IMR-90 (cell line): ENCODE measurements around the gene NRL. TPM values are rescaled to one million over a fixed set of nuclear protein-coding genes. Genes with fewer than 3 reads are reported as not detected.

Experiments used
- ATAC-seq: fragments of 200-7000 bp; cut with Tn5 transposase; 2 replicates; pipeline ENCODE4 v1.9.1; 2020; ENCODE audit warnings: low read depth, mild to moderate bottlenecking, moderate library complexity
- BruUV-seq: library from RNA; stranded (reverse); fragments of 400-500 nt; replicated peaks from 2 replicates; lab custom pipeline; 2021; lab: Mats Ljungman, UMichigan
- CTCF ChIA-PET: fragments of 300-600 bp; formaldehyde crosslinking; extraction: SDS; loops from one replicate; lab custom pipeline; 2021; ENCODE audit warnings: antibody characterized with exemption; lab: Yijun Ruan, JAX
- POLR2A ChIA-PET: fragments of 300-600 bp; sonication (Branson Sonifier 250); formaldehyde crosslinking; loops from one replicate; lab custom pipeline; 2022; ENCODE audit warnings: antibody characterized with exemption; ENCODE audit not compliant: unreplicated experiment; lab: Charles Lee
- DNase-seq: peaks from one replicate; pipeline ENCODE4 v3.0.0; 2013
- H2AFZ ChIP-seq: replicated peaks from 2 replicates; pipeline ENCODE3; 2013; ENCODE audit warnings: low read length, mild to moderate bottlenecking; ENCODE audit not compliant: poor library complexity
- H2AK5ac ChIP-seq: 2 replicates; pipeline ENCODE4 v1.6.1; 2013; ENCODE audit warnings: low read depth, low read length, inconsistent platforms
- H2AK9ac ChIP-seq: replicated peaks from 2 replicates; pipeline ENCODE3; 2013; ENCODE audit warnings: mild to moderate bottlenecking, low read depth, low read length, moderate library complexity; ENCODE audit not compliant: poor library complexity
- H2BK120ac ChIP-seq: 2 replicates; pipeline ENCODE4 v1.6.1; 2013; ENCODE audit warnings: low read depth, low read length, inconsistent platforms
- H2BK15ac ChIP-seq: 3 replicates; pipeline ENCODE4 v1.6.1; 2013; ENCODE audit warnings: low read depth, low read length, inconsistent platforms
- H2BK20ac ChIP-seq: 2 replicates; pipeline ENCODE4 v1.6.1; 2013; ENCODE audit warnings: low read depth, mild to moderate bottlenecking, inconsistent platforms, low read length, moderate library complexity
- H2BK5ac ChIP-seq: 2 replicates; pipeline ENCODE4 v1.6.1; 2013; ENCODE audit warnings: mild to moderate bottlenecking, low read depth, low read length, inconsistent platforms; ENCODE audit not compliant: poor library complexity, severe bottlenecking
- H3K14ac ChIP-seq: replicated peaks from 2 replicates; pipeline ENCODE4 v1.6.1; 2013; ENCODE audit warnings: low read depth, low read length, inconsistent platforms
- H3K18ac ChIP-seq: 2 replicates; pipeline ENCODE4 v1.6.1; 2013; ENCODE audit warnings: low read depth, low read length, control low read depth
- H3K23ac ChIP-seq: 2 replicates; pipeline ENCODE4 v1.6.1; 2013; ENCODE audit warnings: low read depth, low read length, inconsistent platforms
- H3K27ac ChIP-seq: 2 replicates; pipeline ENCODE4 v1.5.1; 2013; ENCODE audit warnings: mild to moderate bottlenecking, control low read depth, low read length; ENCODE audit not compliant: insufficient read depth
- H3K27me3 ChIP-seq: 2 replicates; pipeline ENCODE4 v1.6.1; 2013; ENCODE audit warnings: low read length; ENCODE audit not compliant: control insufficient read depth, insufficient read depth
- H3K36me3 ChIP-seq: 2 replicates; pipeline ENCODE4 v1.6.1; 2013; ENCODE audit warnings: low read length, mixed read lengths; ENCODE audit not compliant: control insufficient read depth, insufficient read depth
- H3K4ac ChIP-seq: 2 replicates; pipeline ENCODE4 v1.6.1; 2013; ENCODE audit warnings: low read depth, low read length, inconsistent platforms
- H3K4me1 ChIP-seq: 2 replicates; pipeline ENCODE4 v1.6.1; 2013; ENCODE audit warnings: low read length, mixed read lengths; ENCODE audit not compliant: control insufficient read depth, insufficient read depth
- H3K4me2 ChIP-seq: 2 replicates; pipeline ENCODE4 v1.6.1; 2013; ENCODE audit warnings: low read depth, mild to moderate bottlenecking, control low read depth, low read length, moderate library complexity
- H3K4me3 ChIP-seq: 2 replicates; pipeline ENCODE4 v1.5.1; 2013; ENCODE audit warnings: low read depth, mild to moderate bottlenecking, control low read depth, low read length, moderate library complexity; ENCODE audit not compliant: insufficient read depth
- H3K56ac ChIP-seq: 2 replicates; pipeline ENCODE4 v1.6.1; 2013; ENCODE audit warnings: low read length, inconsistent platforms; ENCODE audit not compliant: insufficient read depth; ENCODE audit errors: extremely low read depth
- H3K79me1 ChIP-seq, 2 experiments: 2 replicates each; pipeline ENCODE4 v1.6.1; 2013; ENCODE audit warnings: low read length in 2 of 2, inconsistent platforms in 1 of 2, low read depth in 1 of 2
- H3K9ac ChIP-seq: 2 replicates; pipeline ENCODE4 v1.6.1; 2013; ENCODE audit warnings: low read depth, low read length, control low read depth
- H3K9me1 ChIP-seq: 2 replicates; pipeline ENCODE4 v1.6.1; 2013; ENCODE audit warnings: low read length, inconsistent platforms; ENCODE audit not compliant: insufficient read depth
- H3K9me3 ChIP-seq: 2 replicates; pipeline ENCODE4 v1.6.1; 2013; ENCODE audit warnings: low read length; ENCODE audit not compliant: control insufficient read depth, insufficient read depth
- H4K20me1 ChIP-seq: 2 replicates; pipeline ENCODE4 v1.6.1; 2013; ENCODE audit warnings: low read length, inconsistent platforms; ENCODE audit not compliant: insufficient read depth
- H4K5ac ChIP-seq: 2 replicates; pipeline ENCODE4 v1.6.1; 2013; ENCODE audit warnings: mild to moderate bottlenecking, low read depth, low read length, control low read depth
- H4K8ac ChIP-seq, 2 experiments: 2 replicates each; pipeline ENCODE4 v1.6.1; 2013; ENCODE audit warnings: low read depth in 2 of 2, low read length in 2 of 2, control low read depth in 1 of 2, inconsistent platforms in 1 of 2
- H4K91ac ChIP-seq: 2 replicates; pipeline ENCODE4 v1.6.1; 2013; ENCODE audit warnings: low read depth, low read length, inconsistent platforms; ENCODE audit not compliant: insufficient read depth
- BHLHE40 ChIP-seq: fragments of 150-350 bp; IDR thresholded peaks from 2 replicates; pipeline ENCODE4 v1.6.1; 2016; ENCODE audit warnings: mild to moderate bottlenecking, low read depth, low read length
- CEBPB ChIP-seq: IDR thresholded peaks from 2 replicates; pipeline ENCODE4 v1.6.1; 2012; ENCODE audit warnings: low read depth, low read length, improper control_type of control experiment
- CHD1 ChIP-seq: IDR thresholded peaks from 2 replicates; pipeline ENCODE4 v1.6.1; 2012; ENCODE audit warnings: low read depth, low read length, improper control_type of control experiment
- CTCF ChIP-seq: conservative IDR thresholded peaks from 2 replicates; pipeline ENCODE4 v1.5.1; 2012; ENCODE audit warnings: mild to moderate bottlenecking, low read depth, low read length, improper control_type of control experiment
- ELK1 ChIP-seq: fragments of 150-350 bp; IDR thresholded peaks from 2 replicates; pipeline ENCODE4 v1.6.1; 2016; ENCODE audit warnings: low read depth, mild to moderate bottlenecking, low read length, moderate library complexity, borderline replicate concordance
- FOS ChIP-seq: fragments of 150-350 bp; IDR thresholded peaks from 2 replicates; pipeline ENCODE4 v1.6.1; 2016; ENCODE audit warnings: low read depth, low read length
- MAFK ChIP-seq: IDR thresholded peaks from 2 replicates; pipeline ENCODE4 v1.6.1; 2012; ENCODE audit warnings: low read depth, low read length, improper control_type of control experiment
- MAZ ChIP-seq: IDR thresholded peaks from 2 replicates; pipeline ENCODE4 v1.6.1; 2012; ENCODE audit warnings: low read depth, mild to moderate bottlenecking, low read length, improper control_type of control experiment, moderate library complexity, borderline replicate concordance
- MXI1 ChIP-seq: IDR thresholded peaks from 2 replicates; pipeline ENCODE4 v1.6.1; 2012; ENCODE audit warnings: low read depth, mild to moderate bottlenecking, low read length, moderate library complexity, borderline replicate concordance
- NFE2L2 ChIP-seq: fragments of 150-350 bp; IDR thresholded peaks from 2 replicates; pipeline ENCODE4 v1.6.1; 2016; ENCODE audit warnings: low read depth, mild to moderate bottlenecking, low read length
- POLR2A ChIP-seq: IDR thresholded peaks from 2 replicates; pipeline ENCODE4 v1.6.1; 2012; ENCODE audit warnings: mild to moderate bottlenecking, low read depth, low read length
- RAD21 ChIP-seq: IDR thresholded peaks from 2 replicates; pipeline ENCODE4 v1.6.1; 2012; ENCODE audit warnings: low read length, improper control_type of control experiment
- RCOR1 ChIP-seq: IDR thresholded peaks from 2 replicates; pipeline ENCODE4 v1.6.1; 2012; ENCODE audit warnings: mild to moderate bottlenecking, low read length, improper control_type of control experiment; ENCODE audit not compliant: insufficient replicate concordance
- RFX5 ChIP-seq: IDR thresholded peaks from 2 replicates; pipeline ENCODE4 v1.8.0; 2012; ENCODE audit warnings: low read depth, mild to moderate bottlenecking, low read length, moderate library complexity
- SMC3 ChIP-seq: fragments of 150-350 bp; IDR thresholded peaks from 2 replicates; pipeline ENCODE4 v1.6.1; 2016; ENCODE audit warnings: low read depth, mild to moderate bottlenecking, antibody characterized with exemption, low read length, moderate library complexity
- WGBS, 2 experiments: methylation state at CpG; one replicate each; pipeline versions ENCODE4 v1.1.5 to v1.1.7; 2013; ENCODE audit warnings: missing lambda C conversion rate in 2 of 2; ENCODE audit not compliant: insufficient read length in 1 of 2; ENCODE audit errors: extremely low coverage in 2 of 2; 5-methylcytosine and 5-hydroxymethylcytosine counted together
- dilution Hi-C: fragments of 300-500 bp; cut with HindIII; formaldehyde crosslinking; loops from one replicate; pipeline ENCODE4 v1.14.3; 2018; ENCODE audit warnings: low sequenced_read_pairs; ENCODE audit not compliant: unreplicated experiment
- in situ Hi-C: fragments of 300-500 bp; cut with MboI; formaldehyde crosslinking; loops from 3 replicates; pipeline ENCODE4 v1.14.3; 2019; ENCODE audit warnings: low sequenced_read_pairs, inconsistent platforms, mixed read lengths
- intact Hi-C: fragments of 100-400 bp; cut with micrococcal nuclease; formaldehyde crosslinking; loops from 2 replicates; pipeline ENCODE4 v1.10.0; 2022
- polyA plus RNA-seq, 3 experiments: library from polyadenylated mRNA; depleted of rRNA; stranded (reverse); fragments of >200 nt; gene quantifications; 2 replicates each; pipeline ENCODE4 v1.2.3, GENCODE V29; 2012; ENCODE audit warnings: low replicate concordance in 1 of 3
- total RNA-seq: library from RNA; depleted of rRNA; stranded (reverse); fragments of >200 nt; gene quantifications from 2 replicates; pipeline ENCODE4 v1.2.3, GENCODE V29; 2012
- TF ChIP-seq, protein P1 (sequence below): fragments of 150-350 bp; IDR thresholded peaks from 2 replicates; pipeline ENCODE4 v1.6.1; 2017; ENCODE audit warnings: mild to moderate bottlenecking, antibody characterized with exemption, low read length, low read depth

The NRL gene
- total and polyA plus RNA-seq, 2 of the 4 experiments (the other 2 are of a cell fraction) = 0.18 to 0.70 TPM

DNA sequence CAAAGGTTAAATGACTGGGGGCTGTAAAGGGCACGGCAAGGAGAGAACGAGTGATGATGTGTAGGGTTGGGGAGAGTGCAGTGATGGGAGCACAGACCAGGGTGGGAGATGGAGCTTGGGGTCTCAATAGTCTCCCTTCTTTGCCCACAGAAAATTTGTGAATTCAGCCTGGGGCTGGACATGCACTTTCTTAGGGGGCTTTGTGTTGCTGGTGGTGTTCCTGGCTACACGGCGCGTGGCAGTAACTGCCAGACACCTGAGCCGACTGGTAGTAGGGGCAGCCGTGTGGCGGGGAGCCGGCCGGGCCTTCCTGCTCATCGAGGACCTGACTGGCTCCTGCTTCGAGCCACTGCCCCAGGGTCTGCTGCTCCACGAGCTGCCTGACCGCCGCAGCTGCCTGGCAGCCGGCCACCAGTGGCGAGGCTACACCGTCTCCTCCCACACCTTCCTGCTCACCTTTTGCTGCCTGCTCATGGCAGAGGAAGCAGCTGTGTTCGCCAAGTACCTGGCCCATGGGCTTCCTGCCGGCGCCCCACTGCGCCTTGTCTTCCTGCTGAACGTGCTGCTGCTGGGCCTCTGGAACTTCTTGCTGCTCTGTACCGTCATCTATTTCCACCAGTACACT, 17.4 kb upstream of the NRL start:
- no peak overlapping the region for H2BK15ac ChIP-seq
- 0 out of 2 replicates have a peak, but pooled peaks cover 5% of the 10 kb centered on the region for H4K20me1 ChIP-seq
- BruUV-seq = no TSS peak
- no peak overlapping the region for H2BK20ac ChIP-seq
- intact Hi-C loops = no loop called here
- H3K4ac ChIP-seq = no peak overlapping the region
- 82% methylated on average over 12 of the region's 24 CpGs; no CpG with 5 or more reads in 1 of the 2 experiments for WGBS, 2 experiments
- H3K56ac ChIP-seq = no peak overlapping the region
- no peak overlapping the region for H3K4me2 ChIP-seq
- H3K9me3 ChIP-seq = no peaks in the 10 kb centered on the region
- H3K23ac ChIP-seq = no peak overlapping the region
- H2BK120ac ChIP-seq = no peak overlapping the region
- no peak overlapping the region for H4K8ac ChIP-seq
- CTCF ChIA-PET = no interaction called here
- H3K9me1 ChIP-seq = peaks cover 5% of the 10 kb centered on the region
- no peak overlapping the region for H3K9ac ChIP-seq
- H2AK9ac ChIP-seq = no peak overlapping the region
- H2BK5ac ChIP-seq = no peak overlapping the region
- H3K14ac ChIP-seq = no peak overlapping the region
- no peak for DNase-seq
- no peak for ATAC-seq
- no peak overlapping the region for H4K5ac ChIP-seq
- no peak overlapping the region for H2AFZ ChIP-seq
- H3K27ac ChIP-seq = no peak overlapping the region
- no peaks in the 10 kb centered on the region for H3K36me3 ChIP-seq
- in situ Hi-C loops = loop anchor here (10.0 to 25.0 kb wide), 3 partner anchors 303 to 1045 kb away; partner anchors contain the start of genes ACIN1, BCL2L2, C14orf119 and PABPN1
- no peaks in the 10 kb centered on the region for H3K27me3 ChIP-seq
- H3K18ac ChIP-seq = no peak overlapping the region
- dilution Hi-C loops = no loop called here
- POLR2A ChIA-PET = no interaction called here
- no peak overlapping the region for H3K4me3 ChIP-seq
- no peak overlapping the region for H4K91ac ChIP-seq
- no peak overlapping the region for H2AK5ac ChIP-seq
- TF ChIP-seq, protein P1, sequence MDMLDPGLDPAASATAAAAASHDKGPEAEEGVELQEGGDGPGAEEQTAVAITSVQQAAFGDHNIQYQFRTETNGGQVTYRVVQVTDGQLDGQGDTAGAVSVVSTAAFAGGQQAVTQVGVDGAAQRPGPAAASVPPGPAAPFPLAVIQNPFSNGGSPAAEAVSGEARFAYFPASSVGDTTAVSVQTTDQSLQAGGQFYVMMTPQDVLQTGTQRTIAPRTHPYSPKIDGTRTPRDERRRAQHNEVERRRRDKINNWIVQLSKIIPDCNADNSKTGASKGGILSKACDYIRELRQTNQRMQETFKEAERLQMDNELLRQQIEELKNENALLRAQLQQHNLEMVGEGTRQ = no peak
- TF ChIP-seq MAFK (no peak), MAZ (no peak), POLR2A (no peak), RAD21 (no peak), BHLHE40 (no peak), MXI1 (no peak), SMC3 (no peak), NFE2L2 (no peak), RCOR1 (no peak), RFX5 (no peak), CHD1 (no peak), CTCF (no peak), CEBPB (no peak), FOS (no peak), ELK1 (no peak)
- peaks cover 4 to 10% of the 10 kb centered on the region in 2 experiments; a peak in 3 of 4 replicates for H3K79me1 ChIP-seq
- peaks cover 8% of the 10 kb centered on the region; the same call in 1 of the 2 replicates for H3K4me1 ChIP-seq
